HG03045 (cell line): ENCODE data around the gene OTUD1.
"Not testable (repeated sequence)": the region's sequence is repeated elsewhere in the genome, so short reads cannot be mapped to it uniquely, and the experiment has no call there.

ENCODE experiments used
- ATAC-seq: cut with Tn5 transposase; IDR thresholded peaks from one replicate; pipeline ENCODE4 v1.9.1; 2021; ENCODE audit warnings: mild to moderate bottlenecking, moderate library complexity; ENCODE audit not compliant: unreplicated experiment

The OTUD1 gene

GRCh38 chr10:23438547-23439451, at the start of gene OTUD1:
OTUD1 (plus strand) TSS chr10:23439075; CDS start chr10:23439458, 383 bp downstream.
- ATAC-seq = peak; percentile 87

- not testable (repeated sequence) for ATAC-seq
Observed at GRCh38 chr10:23390408-23390807, 48.5 kb upstream of the OTUD1 start.

- no peak for ATAC-seq
Observed at GRCh38 chr10:23390809-23391208, 48.1 kb upstream of the OTUD1 start.

- ATAC-seq = no peak
Observed at GRCh38 chr10:23391821-23392220, 47.1 kb upstream of the OTUD1 start.

GRCh38 chr10:23395017-23395416, 43.9 kb upstream of the OTUD1 start:
- no peak for ATAC-seq

GRCh38 chr10:23396695-23397094, 42.2 kb upstream of the OTUD1 start:
- no peak for ATAC-seq

GRCh38 chr10:23399701-23400144, 39.2 kb upstream of the OTUD1 start:
- ATAC-seq = no peak

GRCh38 chr10:23402856-23403255, 36.0 kb upstream of the OTUD1 start:
- ATAC-seq = no peak

- no peak for ATAC-seq
Observed at GRCh38 chr10:23403278-23403677, 35.6 kb upstream of the OTUD1 start.

- no peak for ATAC-seq
Observed at GRCh38 chr10:23403719-23404118, 35.2 kb upstream of the OTUD1 start.

GRCh38 chr10:23404461-23404980, 34.4 kb upstream of the OTUD1 start:
- no peak for ATAC-seq

GRCh38 chr10:23405540-23405939, 33.3 kb upstream of the OTUD1 start:
- ATAC-seq = no peak

GRCh38 chr10:23406409-23406808, 32.5 kb upstream of the OTUD1 start:
- no peak for ATAC-seq

GRCh38 chr10:23408330-23408976, 30.4 kb upstream of the OTUD1 start:
- no peak for ATAC-seq

GRCh38 chr10:23412223-23412622, 26.7 kb upstream of the OTUD1 start:
- ATAC-seq = no peak

GRCh38 chr10:23413629-23414089, 25.2 kb upstream of the OTUD1 start:
- peak; percentile 75 for ATAC-seq

GRCh38 chr10:23414658-23415057, 24.2 kb upstream of the OTUD1 start:
- no peak for ATAC-seq

- no peak for ATAC-seq
Observed at GRCh38 chr10:23417254-23417653, 21.6 kb upstream of the OTUD1 start.

GRCh38 chr10:23418051-23418681, 20.7 kb upstream of the OTUD1 start:
- no peak for ATAC-seq

GRCh38 chr10:23419201-23419600, 19.7 kb upstream of the OTUD1 start:
- no peak for ATAC-seq

- no peak for ATAC-seq
Observed at GRCh38 chr10:23419655-23420329, 19.1 kb upstream of the OTUD1 start.
